Smooth muscle cell (in vitro differentiated cells): ENCODE results near the gene CNTF. TPM values are rescaled to one million over a fixed set of nuclear protein-coding genes. Genes with fewer than 3 reads are reported as not detected.

ENCODE experiments used
- DNase-seq: peaks from one replicate; lab custom pipeline; 2025; ENCODE audit not compliant: unreplicated experiment; lab: John Stamatoyannopoulos, UW
- H2AFZ ChIP-seq: fragments of 200-600 bp; sonication (generic); 2 replicates; pipeline ENCODE4 v1.6.0; 2016; ENCODE audit warnings: antibody characterized with exemption, low read depth, mild to moderate bottlenecking
- H3F3A ChIP-seq: fragments of 200-600 bp; sonication (generic); 2 replicates; pipeline ENCODE4 v1.6.0; 2017; ENCODE audit warnings: antibody characterized with exemption, low read depth
- H3K27ac ChIP-seq: fragments of 200-600 bp; sonication (generic); 2 replicates; pipeline ENCODE4 v1.5.1; 2016; ENCODE audit warnings: low read depth, mild to moderate bottlenecking
- H3K27me3 ChIP-seq: fragments of 200-600 bp; sonication (generic); 2 replicates; pipeline ENCODE4 v1.6.1; 2016; ENCODE audit warnings: low read depth, mild to moderate bottlenecking
- H3K36me3 ChIP-seq: fragments of 200-600 bp; sonication (generic); 2 replicates; pipeline ENCODE4 v1.5.1; 2016; ENCODE audit warnings: low read depth
- H3K4me1 ChIP-seq: fragments of 200-600 bp; sonication (generic); 2 replicates; pipeline ENCODE4 v1.5.1; 2016; ENCODE audit warnings: low read depth
- H3K4me2 ChIP-seq: fragments of 200-600 bp; sonication (generic); 2 replicates; pipeline ENCODE4 v1.6.0; 2016; ENCODE audit warnings: mild to moderate bottlenecking
- H3K4me3 ChIP-seq: fragments of 200-600 bp; sonication (generic); 2 replicates; pipeline ENCODE4 v1.5.1; 2016; ENCODE audit warnings: mild to moderate bottlenecking
- H3K79me2 ChIP-seq: fragments of 200-600 bp; sonication (generic); 2 replicates; pipeline ENCODE4 v1.6.0; 2016; ENCODE audit warnings: low read depth, mild to moderate bottlenecking
- H3K9ac ChIP-seq: fragments of 200-600 bp; sonication (generic); 2 replicates; pipeline ENCODE4 v1.6.0; 2016; ENCODE audit warnings: low read depth
- H3K9me3 ChIP-seq: fragments of 200-600 bp; sonication (generic); replicated peaks from 2 replicates; pipeline ENCODE4 v1.5.1; 2016; ENCODE audit warnings: low read depth
- H4K20me1 ChIP-seq: fragments of 200-600 bp; sonication (generic); 2 replicates; pipeline ENCODE4 v1.6.0; 2016; ENCODE audit warnings: low read depth
- CTCF ChIP-seq: fragments of 200-600 bp; sonication (generic); IDR thresholded peaks from 2 replicates; pipeline ENCODE4 v1.5.1; 2017; ENCODE audit warnings: borderline replicate concordance, mild to moderate bottlenecking, antibody characterized with exemption; ENCODE audit not compliant: insufficient read depth, poor library complexity, severe bottlenecking
- WGBS: methylation state at CpG from one replicate; pipeline ENCODE4 v1.1.7; 2016; ENCODE audit warnings: low lambda C conversion rate; 5-methylcytosine and 5-hydroxymethylcytosine counted together
- polyA plus RNA-seq: library from polyadenylated mRNA; unstranded; fragments of >200 nt; fragmentation: Nextera tagmentation; extraction: Ambion mirVana; gene quantifications from 2 replicates; pipeline ENCODE4 v1.2.1, GENCODE V29; 2016
- total RNA-seq: library from RNA; depleted of rRNA; stranded (reverse); fragments of >200 nt; gene quantifications from 2 replicates; pipeline ENCODE4 v1.2.3, GENCODE V29; 2014

The CNTF gene
- total and polyA plus RNA-seq, 2 experiments from 2014 or later, result 0.66 to 2.2 TPM

GRCh38 chr11:58580311-58580710 lies 42.2 kb upstream of the CNTF start:
- Histone ChIP-seq H3K79me2 (peaks cover 56% of the 10 kb centered on the region), H3K9ac (peak overlapping the region; percentile 100), H4K20me1 (peaks cover 53% of the 10 kb centered on the region), H2AFZ (no peak overlapping the region), H3K27me3 (no peaks in the 10 kb centered on the region), H3K4me3 (peak overlapping the region; percentile 78), H3K4me1 (peaks cover 39% of the 10 kb centered on the region), H3K27ac (peak overlapping the region; percentile 100), H3F3A (peaks cover 11% of the 10 kb centered on the region), H3K9me3 (no peaks in the 10 kb centered on the region), H3K4me2 (peak overlapping the region; percentile 94), H3K36me3 (peaks cover under 1% of the 10 kb centered on the region)
- TF ChIP-seq CTCF, result no peak
- WGBS, result 31% methylated on average over 2 of the region's 2 CpGs
- DNase-seq, result no peak

DNA sequence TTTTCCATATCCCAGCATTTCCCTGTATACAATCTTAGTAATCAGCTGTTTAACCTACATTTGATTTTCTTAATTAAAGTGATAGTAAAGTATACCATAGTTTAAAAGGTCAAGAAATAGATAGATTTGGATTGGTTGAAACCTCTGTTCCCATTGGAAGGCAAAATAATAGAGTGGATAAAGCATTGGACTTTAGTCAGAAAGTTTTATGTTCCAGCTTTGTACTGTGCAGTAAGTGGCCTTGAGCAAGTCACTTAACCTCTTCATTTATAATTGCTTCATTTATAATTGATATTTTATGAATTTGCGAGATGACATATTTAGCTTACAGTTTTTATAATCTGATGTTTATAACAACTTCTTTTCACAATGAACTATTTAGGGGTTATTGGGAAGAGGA lies 40.0 kb upstream of the CNTF start:
- Histone ChIP-seq H3K36me3 (peaks cover 12% of the 10 kb centered on the region), H3K27ac (no peak overlapping the region), H3K9me3 (no peaks in the 10 kb centered on the region), H3K9ac (no peak overlapping the region), H3K4me1 (peaks cover 32% of the 10 kb centered on the region), H3K79me2 (peaks cover 74% of the 10 kb centered on the region), H2AFZ (no peak overlapping the region), H3F3A (no peaks in the 10 kb centered on the region), H3K4me3 (no peak overlapping the region), H3K4me2 (peak overlapping the region; percentile 35), H4K20me1 (peaks cover 74% of the 10 kb centered on the region), H3K27me3 (no peaks in the 10 kb centered on the region)
- no peak for DNase-seq
- WGBS, result 97% methylated on average over 1 of the region's 1 CpG
- TF ChIP-seq CTCF, result no peak

- 95% methylated on average over 2 of the region's 2 CpGs for WGBS
- H3K9me3 ChIP-seq, result no peaks in the 10 kb centered on the region
- no peak for DNase-seq
- no peaks in the 10 kb centered on the region for H3F3A ChIP-seq
- TF ChIP-seq CTCF, result no peak
- peaks cover 14% of the 10 kb centered on the region for H3K36me3 ChIP-seq
- H3K9ac ChIP-seq, result no peak overlapping the region
- peaks cover 96% of the 10 kb centered on the region for H4K20me1 ChIP-seq
- H3K27me3 ChIP-seq, result no peaks in the 10 kb centered on the region
- H3K4me2 ChIP-seq, result no peak overlapping the region
- no peak overlapping the region for H2AFZ ChIP-seq
- no peak overlapping the region for H3K4me3 ChIP-seq
- peaks cover 94% of the 10 kb centered on the region for H3K79me2 ChIP-seq
- H3K4me1 ChIP-seq, result peaks cover 12% of the 10 kb centered on the region
- no peak overlapping the region for H3K27ac ChIP-seq
Observed at GRCh38 chr11:58586998-58587397, 35.5 kb upstream of the CNTF start.

DNA sequence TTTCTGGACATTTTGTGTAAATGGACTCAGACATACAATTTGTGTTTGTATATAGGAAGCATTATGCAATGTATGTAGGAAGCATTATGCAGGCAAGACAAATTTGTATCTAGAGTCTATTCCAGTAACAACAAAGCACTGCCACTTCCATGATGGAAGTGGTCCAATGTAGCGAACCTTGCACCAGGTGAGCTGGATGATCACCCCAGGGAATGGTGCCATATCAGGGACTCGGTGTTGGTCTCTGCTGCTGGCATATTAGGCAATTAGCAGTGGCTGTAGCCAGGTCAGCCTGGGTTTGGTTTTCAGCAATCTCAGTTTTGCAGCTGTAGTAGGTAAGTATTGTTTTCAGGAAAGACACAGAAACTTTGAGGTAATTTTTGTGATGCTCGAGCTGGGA lies 30.8 kb upstream of the CNTF start:
- no peak for DNase-seq
- TF ChIP-seq CTCF, result no peak
- Histone ChIP-seq H2AFZ (no peak overlapping the region), H3K27me3 (no peaks in the 10 kb centered on the region), H3K4me3 (no peak overlapping the region), H4K20me1 (peaks cover 88% of the 10 kb centered on the region), H3K4me2 (no peak overlapping the region), H3K79me2 (peaks cover 87% of the 10 kb centered on the region), H3F3A (no peaks in the 10 kb centered on the region), H3K4me1 (no peaks in the 10 kb centered on the region), H3K36me3 (peaks cover 5% of the 10 kb centered on the region), H3K9me3 (no peaks in the 10 kb centered on the region), H3K9ac (no peak overlapping the region), H3K27ac (no peak overlapping the region)
- WGBS, result 97% methylated on average over 3 of the region's 3 CpGs
